HG02870 (cell line): Measurements from ENCODE around the gene CYP26C1.

Experiments
- ATAC-seq: cut with Tn5 transposase; IDR thresholded peaks from one replicate; pipeline ENCODE4 v1.9.1; 2021; ENCODE audit warnings: mild to moderate bottlenecking, moderate library complexity; ENCODE audit not compliant: unreplicated experiment

CYP26C1 gene

GRCh38 chr10:93106631-93107072, 46.1 kb downstream of the CYP26C1 start:
- peak; percentile 58 for ATAC-seq

- peak; percentile 53 for ATAC-seq
Measured at GRCh38 chr10:93110472-93111146, 50.0 kb downstream of the CYP26C1 start.

- ATAC-seq = no peak
Measured at GRCh38 chr10:93113042-93113441, 52.4 kb downstream of the CYP26C1 start.

- peak; percentile 40 for ATAC-seq
Measured at GRCh38 chr10:93115661-93116383, 55.2 kb downstream of the CYP26C1 start.
